HG03575 (cell line): Measurements from ENCODE around the gene TMEM120B.

Source experiments
- ATAC-seq: cut with Tn5 transposase; IDR thresholded peaks from one replicate; pipeline ENCODE4 v1.9.1; 2021; ENCODE audit not compliant: unreplicated experiment, insufficient number of reproducible peaks, low FRiP score; ENCODE audit errors: extremely low read depth

Gene TMEM120B

DNA sequence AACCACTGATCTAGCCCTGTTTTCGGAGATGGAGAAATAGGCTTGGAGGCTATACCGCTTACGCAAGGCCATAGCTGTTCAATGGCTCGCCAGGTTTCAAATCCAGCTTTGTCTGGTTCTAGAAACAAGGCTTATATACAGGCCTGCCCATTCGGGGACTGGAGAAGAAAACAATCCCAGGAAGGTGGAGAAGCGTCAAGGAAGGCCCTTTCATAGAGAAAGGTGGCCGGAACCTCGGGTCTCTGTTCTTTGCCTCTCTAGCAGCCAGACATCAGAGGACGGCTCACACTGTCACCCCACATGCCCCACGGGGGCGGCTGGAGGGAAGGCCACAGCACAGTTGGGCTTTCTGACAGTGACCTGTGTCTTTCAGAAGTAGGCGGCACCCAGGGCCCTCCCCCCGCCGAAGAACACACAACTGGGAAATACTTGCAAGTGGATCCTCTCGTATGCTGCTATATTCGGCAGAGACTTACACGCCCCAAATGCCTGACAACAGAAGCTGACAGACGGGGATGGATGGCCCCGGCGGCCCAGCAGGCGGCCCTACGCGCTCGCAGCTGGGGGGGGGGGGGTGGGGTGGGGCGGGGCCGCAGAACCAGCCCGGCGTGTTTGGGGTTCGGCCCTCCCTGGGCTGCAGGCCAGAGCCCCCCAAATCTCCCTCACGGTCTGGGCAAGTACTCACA lies 86.7 kb downstream of the TMEM120B start:
- ATAC-seq: no peak

DNA sequence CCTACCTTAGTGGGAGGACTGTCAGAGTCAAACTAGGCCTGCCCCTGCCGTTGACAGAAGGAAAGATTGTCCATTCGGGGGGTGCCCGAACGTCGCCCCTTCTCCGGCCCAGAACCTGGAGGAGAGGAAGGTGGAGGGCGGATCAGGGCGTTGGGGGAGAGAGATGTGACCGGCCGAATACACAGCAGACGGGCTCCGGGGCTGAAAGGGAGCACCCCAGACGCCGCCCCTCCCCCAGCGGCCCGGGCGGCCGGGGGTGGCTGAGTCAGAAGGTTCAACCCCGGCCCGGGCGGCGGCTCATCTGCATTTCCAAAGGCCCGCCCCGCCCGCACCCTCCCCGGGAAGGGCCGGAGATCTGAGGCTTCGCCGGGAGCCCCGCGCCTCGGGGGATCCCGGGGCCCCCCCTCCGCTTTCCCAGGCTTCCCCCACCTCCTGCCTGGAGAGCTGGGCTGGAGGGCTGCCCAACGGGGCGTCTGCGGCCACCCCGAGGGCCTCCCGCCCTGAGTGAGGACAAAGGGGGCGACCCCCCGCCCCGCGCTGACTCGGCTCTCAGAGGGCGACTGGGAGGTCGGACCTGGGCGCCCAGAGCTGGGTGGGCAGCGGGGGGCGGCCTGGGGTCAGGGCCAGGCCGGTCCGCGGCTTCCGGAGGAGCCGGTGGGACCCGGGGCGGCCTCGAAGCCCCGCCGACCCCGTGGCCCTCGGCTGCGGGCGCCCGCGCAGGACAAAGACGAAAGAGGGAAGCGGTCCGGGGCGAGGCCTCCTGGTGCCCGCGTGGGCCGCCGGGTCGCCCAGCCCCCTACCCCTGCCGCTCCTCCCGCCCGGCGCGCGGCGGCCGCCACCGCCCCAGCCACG lies 87.5 kb downstream of the TMEM120B start:
- ATAC-seq: no peak

DNA sequence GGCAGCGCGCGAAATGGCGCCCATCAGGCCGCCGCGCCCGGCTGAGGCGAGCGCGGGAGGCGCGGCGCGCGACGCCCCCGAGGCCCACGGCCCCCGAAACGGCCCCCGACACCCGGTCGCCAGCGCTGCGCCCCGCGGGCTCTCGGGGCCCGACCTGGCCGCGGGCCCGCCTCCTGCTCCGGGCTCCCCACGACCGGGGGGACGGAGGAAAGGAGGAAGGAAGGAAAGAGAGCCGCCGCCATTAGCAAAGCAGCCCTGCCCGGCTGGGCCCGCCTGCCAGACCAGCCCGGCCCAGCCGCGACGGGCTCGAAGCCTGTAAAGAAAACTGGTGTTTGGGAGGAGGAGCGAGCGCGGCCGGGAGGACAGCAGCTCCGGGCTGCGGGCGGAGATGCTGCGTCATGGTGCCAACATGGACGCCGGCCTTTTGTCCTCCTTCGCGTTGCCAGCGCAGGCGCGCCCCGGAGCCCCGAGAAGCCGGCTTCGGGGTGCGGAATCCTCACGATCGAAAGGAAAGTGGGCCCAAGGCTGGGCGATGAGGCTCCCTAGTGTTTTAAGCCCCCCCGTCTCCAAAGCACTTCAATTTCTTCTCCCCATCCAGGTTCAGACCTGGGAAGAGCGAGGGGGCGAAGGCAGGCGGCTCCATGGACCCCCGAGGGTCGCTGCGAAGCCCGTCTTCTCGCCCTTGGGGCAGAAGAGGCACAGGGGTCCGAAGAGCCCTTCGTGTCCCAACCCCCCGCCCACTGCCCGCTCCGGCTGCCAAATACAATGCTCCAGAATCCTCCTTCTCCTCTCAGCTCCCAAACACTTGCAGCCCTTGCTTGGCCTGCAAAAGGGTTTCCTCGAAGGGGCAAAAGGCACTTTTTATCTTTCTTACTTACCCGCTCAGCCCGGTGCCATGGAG lies 88.4 kb downstream of the TMEM120B start:
- ATAC-seq: no peak

DNA sequence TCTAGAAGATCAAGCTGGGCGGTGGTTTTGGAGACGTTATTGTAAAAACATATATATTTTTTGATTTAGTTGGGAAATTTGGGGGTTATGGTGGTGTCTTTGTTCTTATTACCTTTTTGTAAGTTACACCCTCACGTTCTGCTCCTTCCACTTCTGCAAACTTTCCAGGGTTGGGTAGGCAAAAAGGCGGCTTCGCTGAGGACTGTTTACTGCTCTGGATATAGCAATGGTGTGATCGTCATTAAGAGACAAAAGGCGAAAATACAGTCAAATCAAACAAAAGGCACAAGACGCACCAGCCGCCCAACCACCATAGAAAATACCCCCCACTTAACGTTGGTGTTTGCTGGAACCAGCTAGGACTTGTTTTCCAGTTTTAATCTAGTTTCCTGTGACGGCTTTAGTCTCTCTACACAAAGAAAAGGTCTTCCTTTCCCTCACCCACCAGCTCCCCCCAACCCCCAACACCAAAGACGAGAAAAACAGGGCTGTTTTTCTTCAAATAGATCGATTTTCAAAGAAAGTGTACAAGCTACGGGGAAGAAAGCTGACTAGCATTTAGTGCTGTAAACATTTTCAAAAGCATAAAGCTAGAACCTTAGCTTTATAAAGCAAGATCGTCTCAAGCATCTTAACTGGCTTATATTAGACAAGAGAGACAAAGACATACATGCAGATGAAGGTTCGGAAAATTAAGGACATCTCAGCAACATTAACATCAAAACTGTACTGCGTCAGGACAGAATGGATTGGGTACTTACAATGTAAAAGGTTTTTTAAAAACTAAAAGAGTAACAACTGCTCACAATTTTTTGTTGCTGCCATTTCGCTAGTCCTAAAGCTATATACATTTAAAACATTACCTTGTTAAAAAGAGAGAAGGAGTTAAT lies 89.3 kb downstream of the TMEM120B start:
- ATAC-seq: no peak

DNA sequence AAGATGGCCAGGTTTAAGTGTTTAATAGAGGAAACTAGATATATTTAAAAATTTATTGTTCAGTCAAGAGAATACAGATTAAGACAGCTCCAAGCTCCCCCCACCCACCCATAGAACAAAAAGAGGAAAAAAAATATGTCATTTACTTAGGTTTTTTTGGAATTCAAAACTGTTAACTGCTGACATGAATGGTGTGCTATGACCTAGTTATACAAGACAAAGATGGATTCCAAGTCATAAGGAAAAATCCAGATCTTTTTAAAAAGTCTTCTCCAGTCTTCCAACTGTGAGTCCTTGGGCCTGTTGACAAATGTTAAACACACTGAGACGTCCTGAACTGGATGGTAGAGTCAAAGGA lies 89.9 kb downstream of the TMEM120B start:
- ATAC-seq: no peak

DNA sequence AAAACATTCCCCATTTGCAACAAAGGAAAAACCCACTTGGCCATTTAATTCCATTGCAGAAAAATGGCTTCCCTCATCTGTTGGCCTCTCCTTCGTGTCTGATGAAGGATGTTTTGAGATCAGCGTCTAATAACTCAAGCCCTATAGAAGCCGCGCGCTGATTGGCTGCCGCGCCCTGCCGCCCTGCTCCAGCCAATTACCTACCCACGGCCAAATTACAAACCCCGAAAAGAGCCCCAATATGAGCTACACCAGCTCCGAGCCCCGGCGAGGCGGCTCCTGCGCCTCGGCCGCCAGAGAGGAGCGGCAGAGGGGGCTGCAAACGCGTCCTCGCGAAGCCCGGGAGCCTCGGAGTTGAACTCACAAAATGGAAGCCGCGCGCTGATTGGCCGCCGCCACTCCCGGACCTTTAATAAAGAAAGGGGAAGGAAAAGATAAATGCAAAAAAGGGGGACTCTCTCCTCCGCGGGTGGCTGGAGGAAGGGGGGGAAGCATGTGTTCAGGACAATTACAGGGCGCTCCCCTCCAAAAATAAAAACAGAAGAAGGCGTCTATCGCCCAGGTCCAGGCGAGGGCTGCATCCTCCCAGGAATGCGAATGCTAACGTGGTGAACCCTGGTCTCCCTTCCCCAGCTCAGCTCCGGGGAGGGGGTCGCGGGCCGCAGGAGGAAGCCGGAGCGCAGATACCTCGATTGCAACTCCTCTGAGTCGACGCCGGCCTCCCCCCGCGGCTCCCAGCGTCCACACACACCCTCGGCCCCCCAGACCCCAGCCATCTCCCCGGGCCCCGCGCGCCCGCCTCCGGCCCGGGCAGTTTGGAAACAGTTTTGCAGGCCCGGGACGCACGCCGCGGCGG lies 90.5 kb downstream of the TMEM120B start:
- no peak for ATAC-seq

DNA sequence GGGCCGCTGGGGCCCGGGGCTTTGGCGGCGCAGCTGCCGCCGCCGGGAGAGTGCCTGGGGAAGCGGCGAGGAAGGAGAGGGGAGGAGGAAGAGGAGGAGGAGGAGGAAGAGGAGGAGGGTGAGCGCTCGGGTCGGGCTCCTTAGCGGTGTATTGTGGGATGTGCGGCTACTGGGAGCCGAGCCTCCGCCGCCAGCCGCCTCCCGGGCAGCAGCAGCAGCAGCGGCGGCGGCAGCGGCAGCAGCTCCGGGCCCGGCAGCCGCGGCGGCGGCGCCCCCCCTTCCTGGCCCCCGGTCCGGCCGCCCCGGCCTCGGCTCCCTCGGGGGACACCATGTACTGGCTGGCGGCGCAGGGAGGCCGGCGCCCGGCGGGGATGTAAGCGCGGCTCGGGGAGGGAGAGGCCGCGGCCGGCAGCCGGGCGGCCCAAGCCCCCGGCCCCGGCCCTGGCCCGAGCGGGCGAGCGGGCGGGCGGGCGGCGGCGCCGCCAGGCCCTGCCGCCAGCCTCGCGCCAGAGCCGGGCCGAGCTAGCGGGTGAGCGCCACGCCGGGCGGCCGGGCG lies 91.4 kb downstream of the TMEM120B start, which contains the start of gene SETD1B:
Gene SETD1B, plus strand, starts transcription at position 149 of the 556 bp plus-strand sequence. CDS start 729 bp downstream, outside the sequence.
- no peak for ATAC-seq

DNA sequence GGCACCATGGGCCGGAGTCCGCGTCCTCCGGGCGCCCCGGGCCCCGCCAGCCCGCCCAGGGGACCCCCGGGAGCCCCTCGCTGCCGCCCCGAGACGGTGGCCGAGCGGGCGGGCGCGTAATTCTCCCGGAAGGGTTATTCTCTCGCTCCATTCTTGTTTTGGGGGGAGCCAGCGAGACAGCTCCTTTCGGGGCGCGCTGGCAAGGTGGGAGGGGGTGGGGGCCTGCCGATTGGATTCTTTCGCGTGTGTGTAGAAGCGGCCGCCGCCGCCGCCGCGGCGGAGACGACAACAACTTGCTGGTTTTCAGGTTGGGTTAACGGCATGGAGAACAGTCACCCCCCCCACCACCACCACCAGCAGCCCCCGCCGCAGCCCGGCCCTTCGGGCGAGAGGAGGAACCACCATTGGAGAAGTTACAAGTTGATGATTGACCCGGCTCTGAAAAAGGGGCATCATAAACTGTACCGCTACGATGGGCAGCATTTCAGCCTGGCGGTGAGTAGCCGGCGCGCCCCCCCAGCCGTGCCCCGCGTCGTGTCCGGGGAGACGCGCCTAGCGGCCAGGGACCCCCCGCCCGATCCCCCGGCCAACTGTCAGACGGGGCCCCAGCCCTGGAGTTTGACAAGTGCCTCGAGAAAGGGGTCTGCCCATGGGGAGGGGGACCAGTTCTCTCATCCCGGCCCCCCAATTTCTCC lies 92.0 kb downstream of the TMEM120B start:
- no peak for ATAC-seq

DNA sequence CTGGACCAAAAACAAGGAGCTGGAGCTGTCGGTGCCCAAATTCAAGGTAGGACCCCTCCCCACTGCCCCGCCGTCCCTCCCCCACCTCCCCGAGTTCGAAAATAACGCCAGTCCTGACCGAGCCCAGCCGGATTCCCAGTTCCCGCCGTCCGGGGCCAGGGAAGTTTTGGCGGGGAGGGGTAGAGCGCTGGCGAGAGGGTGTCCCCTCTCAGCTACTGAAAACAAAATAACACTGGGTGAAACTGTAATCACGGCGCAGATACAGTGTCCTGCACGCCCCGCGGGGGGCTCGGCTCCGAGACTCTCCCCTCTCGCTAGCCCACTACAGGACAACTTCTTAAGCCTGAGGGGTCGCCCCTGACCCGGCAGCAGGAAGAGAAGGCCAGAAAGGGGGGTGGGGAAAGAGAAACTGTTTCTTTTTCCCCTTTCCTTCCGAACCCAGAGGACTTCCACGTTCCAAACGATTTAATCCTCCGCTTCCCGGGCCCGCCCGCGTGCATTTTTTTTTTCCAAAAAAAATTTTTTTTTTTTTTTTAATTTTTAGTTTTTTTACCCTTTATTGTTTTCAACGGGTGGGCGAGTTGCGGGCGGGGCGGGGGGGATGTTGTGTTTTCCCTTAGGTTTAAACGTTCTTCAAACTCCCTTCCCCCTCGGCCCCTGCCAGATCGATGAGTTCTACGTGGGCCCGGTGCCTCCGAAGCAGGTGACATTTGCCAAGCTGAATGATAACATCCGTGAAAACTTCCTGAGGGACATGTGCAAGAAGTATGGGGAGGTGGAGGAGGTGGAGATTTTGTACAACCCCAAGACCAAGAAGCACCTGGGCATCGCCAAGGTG lies 92.8 kb downstream of the TMEM120B start:
- ATAC-seq: no peak

DNA sequence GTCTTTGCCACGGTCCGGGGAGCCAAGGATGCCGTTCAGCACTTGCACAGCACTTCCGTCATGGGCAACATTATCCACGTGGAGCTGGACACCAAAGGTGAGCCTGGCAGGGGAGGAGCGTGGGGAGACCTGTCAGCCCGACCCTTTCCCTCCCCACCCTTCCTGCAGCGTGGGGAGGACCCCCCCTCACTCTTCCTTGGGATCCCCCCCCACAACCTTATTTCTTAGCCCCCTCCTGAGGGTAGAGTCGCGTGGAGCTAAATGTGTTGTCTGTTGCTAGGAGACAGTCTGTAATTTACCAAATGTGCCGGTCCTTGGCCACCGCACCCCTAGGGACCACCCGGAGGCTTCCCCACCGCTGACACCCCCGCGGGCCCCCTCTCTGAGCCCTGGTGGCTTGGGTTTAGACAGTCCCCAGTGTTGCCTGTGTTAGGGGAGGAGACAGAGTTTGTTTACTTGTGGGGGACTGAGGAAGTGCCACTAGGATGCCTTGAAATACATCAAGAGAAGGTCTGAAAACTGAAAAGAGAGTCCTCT lies 93.5 kb downstream of the TMEM120B start:
- no peak for ATAC-seq

DNA sequence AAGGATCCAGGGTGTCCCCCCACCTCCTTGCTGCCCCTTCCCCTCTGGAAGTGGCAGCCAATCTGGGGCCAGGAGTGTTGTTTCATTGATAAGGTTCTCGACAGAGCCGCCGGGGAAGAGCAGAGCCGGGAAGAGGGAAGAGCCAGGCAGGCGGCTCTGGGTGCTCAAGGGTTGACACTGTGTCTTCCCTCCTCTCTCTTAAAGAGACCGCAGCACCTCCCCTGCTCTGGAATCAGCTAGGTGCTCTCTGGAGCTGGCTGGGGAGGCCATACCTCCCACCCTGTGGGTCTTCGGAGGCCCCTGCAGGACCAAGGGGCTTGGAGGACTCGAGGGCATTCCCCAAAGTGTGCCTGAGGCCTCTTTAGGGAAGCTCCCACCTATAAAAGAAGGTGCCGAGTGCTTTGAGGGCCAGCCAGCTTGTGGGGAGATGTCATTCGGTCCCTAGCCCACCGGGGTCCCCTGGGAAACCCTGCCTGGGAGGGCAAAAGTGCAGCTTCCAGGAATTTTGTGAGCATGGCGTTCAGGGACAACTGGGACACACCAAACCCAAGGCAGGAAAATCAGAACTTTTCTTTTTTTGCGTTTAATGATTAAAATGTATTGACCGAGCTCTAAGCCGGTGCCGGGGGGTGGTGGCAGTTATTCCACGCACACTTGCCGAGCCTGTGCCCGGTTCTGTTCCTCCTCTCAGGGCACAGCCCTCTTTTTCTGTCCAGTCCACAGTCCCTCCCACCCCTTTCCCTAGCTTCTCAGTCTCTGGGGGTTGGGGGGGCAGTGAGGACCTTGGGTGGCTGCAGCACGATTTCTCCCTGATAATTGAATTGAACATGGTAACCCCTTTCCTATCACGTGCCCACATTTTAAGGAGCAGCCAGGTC lies 94.2 kb downstream of the TMEM120B start:
- ATAC-seq: no peak

DNA sequence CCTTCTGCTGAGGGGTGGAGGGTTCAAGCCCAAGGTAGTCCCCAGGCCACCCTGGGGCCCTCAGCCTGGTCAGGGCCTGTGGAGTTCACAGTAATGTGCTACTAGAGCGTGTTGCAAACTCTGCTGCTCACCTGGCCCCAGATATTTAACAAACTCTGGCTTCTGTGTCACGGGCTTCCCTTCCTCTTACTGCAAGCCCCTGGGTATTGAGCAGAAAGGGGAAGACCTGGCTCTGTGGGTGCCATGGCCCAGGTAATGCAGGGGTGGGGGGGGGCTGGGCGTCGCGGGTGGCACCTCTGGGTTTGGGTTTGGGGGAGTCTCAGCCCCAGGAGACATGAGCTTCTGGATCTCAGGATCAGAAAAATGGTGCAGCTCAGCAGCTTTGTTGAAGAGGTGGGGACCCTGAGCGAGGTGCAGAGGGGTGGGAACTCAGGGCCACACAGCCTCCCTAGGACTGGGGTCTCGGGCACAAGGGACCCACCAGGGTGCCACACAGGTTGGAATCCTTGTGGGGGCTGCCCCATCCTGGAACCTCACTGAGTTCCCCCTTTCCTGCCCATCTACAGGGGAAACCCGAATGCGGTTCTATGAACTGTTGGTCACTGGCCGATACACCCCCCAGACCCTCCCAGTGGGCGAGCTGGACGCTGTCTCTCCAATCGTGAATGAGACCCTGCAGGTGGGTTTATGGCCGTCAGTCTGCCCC lies 95.2 kb downstream of the TMEM120B start:
- ATAC-seq: no peak

DNA sequence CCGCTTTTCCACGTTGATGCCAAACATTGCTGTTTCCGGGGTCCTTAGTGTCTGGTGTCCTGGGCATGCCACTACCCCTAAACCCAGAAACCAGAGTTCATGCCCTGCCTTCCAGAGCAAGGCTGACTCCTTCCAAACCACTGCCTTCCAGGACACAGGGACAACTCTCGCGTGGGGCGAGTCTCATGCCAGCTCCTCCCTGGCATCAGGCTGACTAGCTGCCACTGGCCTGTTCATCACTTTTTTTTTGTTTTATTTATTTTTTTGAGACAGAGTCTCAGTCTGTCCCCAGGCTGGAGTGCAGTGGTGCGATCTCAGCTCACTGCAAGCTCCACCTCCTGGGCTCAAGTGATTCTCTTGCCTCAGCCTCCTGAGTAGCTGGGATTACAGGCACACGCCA lies 96.1 kb downstream of the TMEM120B start:
- no peak for ATAC-seq

DNA sequence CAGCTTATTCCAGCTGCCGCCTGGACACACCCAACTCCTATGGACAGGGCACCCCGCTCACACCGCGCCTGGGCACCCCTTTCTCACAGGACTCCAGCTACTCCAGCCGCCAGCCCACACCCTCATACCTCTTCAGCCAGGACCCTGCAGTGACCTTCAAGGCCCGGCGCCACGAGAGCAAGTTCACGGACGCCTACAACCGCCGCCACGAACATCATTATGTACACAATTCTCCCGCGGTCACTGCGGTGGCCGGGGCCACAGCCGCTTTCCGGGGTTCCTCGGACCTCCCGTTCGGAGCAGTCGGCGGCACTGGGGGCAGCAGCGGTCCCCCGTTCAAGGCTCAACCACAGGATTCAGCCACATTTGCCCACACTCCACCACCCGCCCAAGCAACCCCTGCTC lies 97.2 kb downstream of the TMEM120B start:
- ATAC-seq: no peak
